IgD-negative memory B cell (primary cell): Measurements from ENCODE around the gene MISFA. TPM values are rescaled to one million over a fixed set of nuclear protein-coding genes. Genes with fewer than 3 reads are reported as not detected.
"Not testable (repeated sequence)": the region's sequence is repeated elsewhere in the genome, so short reads cannot be mapped to it uniquely, and the experiment has no call there.

Experiments
- H3K27ac Mint-ChIP-seq, 3 donors: one replicate each; pipeline ENCODE4 v1.8.0; 2020 to 2022; ENCODE audit warnings: mild to moderate bottlenecking in 3 of 3, mixed read lengths in 3 of 3, moderate library complexity in 1 of 3
- H3K27me3 Mint-ChIP-seq: one replicate; pipeline ENCODE4 v1.8.0; 2021; ENCODE audit warnings: mixed read lengths
- H3K36me3 Mint-ChIP-seq: one replicate; pipeline ENCODE4 v1.8.0; 2020; ENCODE audit warnings: mild to moderate bottlenecking, mixed read lengths
- H3K4me1 Mint-ChIP-seq, 3 donors: one replicate each; pipeline ENCODE4 v1.8.0; 2020 to 2022; ENCODE audit warnings: mixed read lengths in 3 of 3, mild to moderate bottlenecking in 1 of 3
- H3K4me3 Mint-ChIP-seq, 4 donors: one replicate each; pipeline ENCODE4 v1.8.0; 2020 to 2022; ENCODE audit warnings: mild to moderate bottlenecking in 4 of 4, mixed read lengths in 4 of 4, moderate library complexity in 3 of 4
- H3K9me3 Mint-ChIP-seq, 3 donors: one replicate each; pipeline ENCODE4 v1.8.0; 2020 to 2021; ENCODE audit warnings: mixed read lengths in 3 of 3, mild to moderate bottlenecking in 1 of 3
- polyA plus RNA-seq: library from polyadenylated mRNA; unstranded; fragments of 300-500 nt; fragmentation: Illumina TruSeq; gene quantifications from one replicate; pipeline ENCODE4 v1.2.3, GENCODE V29; 2021

The MISFA gene
- 0.89 TPM for polyA plus RNA-seq

- no peaks in the 10 kb centered on the region for H3K27me3 Mint-ChIP-seq
- H3K4me1 Mint-ChIP-seq: no peaks in the 10 kb centered on the region
- H3K9me3 Mint-ChIP-seq: no peaks in the 10 kb centered on the region
- no peak within 1 kb of the TSS for H3K4me3 Mint-ChIP-seq
- no peak within 1 kb of the TSS for H3K27ac Mint-ChIP-seq
- H3K36me3 Mint-ChIP-seq: peaks cover 2% of the 10 kb centered on the region
Observed at GRCh38 chr11:18599739-18600230, at the start of gene MISFA. Gene MISFA, plus strand, starts transcription at chr11:18599789. Its CDS starts 140 bp downstream, at chr11:18599929.

GRCh38 chr11:18563090-18563730 lies 36.4 kb upstream of the MISFA start:
- no peak overlapping the region for H3K27ac Mint-ChIP-seq
- H3K27me3 Mint-ChIP-seq: no peaks in the 10 kb centered on the region
- peaks cover 5% of the 10 kb centered on the region for H3K36me3 Mint-ChIP-seq
- no peaks in the 10 kb centered on the region for H3K4me1 Mint-ChIP-seq
- H3K4me3 Mint-ChIP-seq: no peak overlapping the region
- no peaks in the 10 kb centered on the region for H3K9me3 Mint-ChIP-seq

- Mint-ChIP-seq H3K27ac (no peak overlapping the region), H3K4me3 (no peak overlapping the region), H3K4me1 (no peaks in the 10 kb centered on the region), H3K36me3 (peaks cover 5% of the 10 kb centered on the region), H3K9me3 (no peaks in the 10 kb centered on the region), H3K27me3 (no peaks in the 10 kb centered on the region)
Observed at GRCh38 chr11:18564149-18564548, 35.4 kb upstream of the MISFA start.

- no peaks in the 10 kb centered on the region for H3K27me3 Mint-ChIP-seq
- H3K4me1 Mint-ChIP-seq: no peaks in the 10 kb centered on the region
- H3K27ac Mint-ChIP-seq: no peak overlapping the region
- no peak overlapping the region for H3K4me3 Mint-ChIP-seq
- no peaks in the 10 kb centered on the region for H3K9me3 Mint-ChIP-seq
- peaks cover 5% of the 10 kb centered on the region for H3K36me3 Mint-ChIP-seq
Observed at GRCh38 chr11:18566406-18566805, 33.2 kb upstream of the MISFA start.

- H3K27me3 Mint-ChIP-seq: no peaks in the 10 kb centered on the region
- H3K9me3 Mint-ChIP-seq: no peaks in the 10 kb centered on the region
- peaks cover 5% of the 10 kb centered on the region for H3K36me3 Mint-ChIP-seq
- H3K27ac Mint-ChIP-seq: no peak overlapping the region
- H3K4me1 Mint-ChIP-seq: no peaks in the 10 kb centered on the region
- no peak overlapping the region for H3K4me3 Mint-ChIP-seq
Observed at GRCh38 chr11:18567081-18567480, 32.5 kb upstream of the MISFA start.

- H3K4me1 Mint-ChIP-seq: no peaks in the 10 kb centered on the region
- H3K4me3 Mint-ChIP-seq: no peak overlapping the region
- H3K27me3 Mint-ChIP-seq: no peaks in the 10 kb centered on the region
- H3K36me3 Mint-ChIP-seq: peaks cover 20% of the 10 kb centered on the region
- H3K9me3 Mint-ChIP-seq: no peaks in the 10 kb centered on the region
- no peak overlapping the region for H3K27ac Mint-ChIP-seq
Observed at GRCh38 chr11:18575361-18575760, 24.2 kb upstream of the MISFA start.

- peak overlapping the region in 1 of 3 donors; percentile 71 for H3K27ac Mint-ChIP-seq
- H3K36me3 Mint-ChIP-seq: peaks cover 11% of the 10 kb centered on the region
- no peak overlapping the region for H3K4me3 Mint-ChIP-seq
- no peaks in the 10 kb centered on the region for H3K9me3 Mint-ChIP-seq
- H3K27me3 Mint-ChIP-seq: no peaks in the 10 kb centered on the region
- H3K4me1 Mint-ChIP-seq: no peaks in the 10 kb centered on the region
Observed at GRCh38 chr11:18578975-18579598, 20.5 kb upstream of the MISFA start.

GRCh38 chr11:18580113-18580766 lies 19.3 kb upstream of the MISFA start:
- H3K27me3 Mint-ChIP-seq: no peaks in the 10 kb centered on the region
- H3K4me3 Mint-ChIP-seq: no peak overlapping the region
- no peaks in the 10 kb centered on the region for H3K9me3 Mint-ChIP-seq
- H3K36me3 Mint-ChIP-seq: peaks cover 8% of the 10 kb centered on the region
- no peak overlapping the region for H3K27ac Mint-ChIP-seq
- H3K4me1 Mint-ChIP-seq: peaks cover 0 to under 1% (median 0%) of the 10 kb centered on the region in 3 donors

GRCh38 chr11:18581825-18582224 lies 17.8 kb upstream of the MISFA start:
- H3K36me3 Mint-ChIP-seq: peaks cover 6% of the 10 kb centered on the region
- H3K27me3 Mint-ChIP-seq: no peaks in the 10 kb centered on the region
- H3K4me1 Mint-ChIP-seq: peaks cover 0 to 2% (median 0%) of the 10 kb centered on the region in 3 donors
- no peak overlapping the region for H3K4me3 Mint-ChIP-seq
- no peaks in the 10 kb centered on the region for H3K9me3 Mint-ChIP-seq
- H3K27ac Mint-ChIP-seq: peak overlapping the region in 1 of 3 donors; percentile 57

GRCh38 chr11:18588297-18589252 lies 11.0 kb upstream of the MISFA start, which contains the start of gene UEVLD:
Gene UEVLD, minus strand, starts transcription at chr11:18588734. Its CDS starts 80 bp downstream, at chr11:18588654.
- Mint-ChIP-seq H3K4me3 (no peak within 1 kb of the TSS), H3K4me1 (peaks cover 0 to 3% (median 0%) of the 10 kb centered on the region in 3 donors), H3K36me3 (no peaks in the 10 kb centered on the region), H3K27ac (no peak within 1 kb of the TSS), H3K27me3 (no peaks in the 10 kb centered on the region), H3K9me3 (no peaks in the 10 kb centered on the region)

GRCh38 chr11:18590571-18590970 lies 9.0 kb upstream of the MISFA start:
- Mint-ChIP-seq H3K36me3 (no peaks in the 10 kb centered on the region), H3K27ac (peak overlapping the region in 2 of 3 donors; percentile 14 to 17), H3K4me3 (no peak overlapping the region)

GRCh38 chr11:18594088-18594487 lies 5.5 kb upstream of the MISFA start:
- H3K36me3 Mint-ChIP-seq, H3K4me3 Mint-ChIP-seq, H3K9me3 Mint-ChIP-seq, H3K27ac Mint-ChIP-seq, H3K4me1 Mint-ChIP-seq, H3K27me3 Mint-ChIP-seq: not testable (repeated sequence)

More at GRCh38 chr11:18590571-18590970, 9.0 kb upstream of the MISFA start:
- Mint-ChIP-seq H3K27me3 (no peaks in the 10 kb centered on the region), H3K4me1 (peaks cover 0 to 2% (median 0%) of the 10 kb centered on the region in 3 donors), H3K9me3 (no peaks in the 10 kb centered on the region)

- Mint-ChIP-seq H3K36me3 (peaks cover 2% of the 10 kb centered on the region), H3K27me3 (no peaks in the 10 kb centered on the region), H3K4me3 (no peak overlapping the region), H3K9me3 (no peaks in the 10 kb centered on the region), H3K4me1 (peaks cover 0 to 2% (median 0%) of the 10 kb centered on the region in 3 donors), H3K27ac (no peak overlapping the region)
Observed at GRCh38 chr11:18594999-18595749, 4.4 kb upstream of the MISFA start.
